A549 (cell line): ENCODE measurements around the gene RAET1E. TPM values are rescaled to one million over a fixed set of nuclear protein-coding genes. Genes with fewer than 3 reads are reported as not detected.

ENCODE experiments used
- ATAC-seq, 2 experiments: fragments of 200-7000 bp in 1 of 2; fragments of >200 bp in 1 of 2; cut with Nextera tagmentation in 1 of 2; cut with Tn5 transposase in 1 of 2; 3 replicates each; pipeline versions ENCODE4 v1.8.0 to v1.9.1; 2018 to 2020; ENCODE audit warnings: mild to moderate bottlenecking in 1 of 2, moderate library complexity in 1 of 2
- CTCF ChIA-PET: fragments of 300-600 bp; sonication (Branson Sonifier 250); formaldehyde crosslinking; extraction: SDS; loops from one replicate; lab custom pipeline; 2021; ENCODE audit warnings: antibody characterized with exemption, inconsistent platforms; lab: Yijun Ruan, JAX
- POLR2A ChIA-PET: fragments of 350-600 bp; formaldehyde crosslinking; extraction: SDS; loops from one replicate; lab custom pipeline; 2021; ENCODE audit warnings: antibody characterized with exemption, inconsistent platforms; lab: Yijun Ruan, JAX
- DNase-seq, 2 experiments: peaks; one replicate each; pipeline versions ENCODE4 v3.0.0 to v3.0.0-alpha.2; 2011 to 2016; ENCODE audit warnings: low read depth in 1 of 2, low spot score in 1 of 2
- FAIRE-seq: peaks from 2 replicates; lab custom pipeline; 2011; peaks lifted over from hg19 to GRCh38; lab: Jason Lieb, UNC
- H3K27ac ChIP-seq, 2 experiments: fragments of >200 bp; sonication (Bioruptor Twin); formaldehyde crosslinking; 3 replicates each; pipeline ENCODE4 v1.5.1; 2016 to 2017
- H3K4me1 ChIP-seq: fragments of >200 bp; sonication (Bioruptor Twin); formaldehyde crosslinking; 3 replicates; pipeline ENCODE4 v1.6.1; 2016
- H3K4me2 ChIP-seq: fragments of >200 bp; sonication (Bioruptor Twin); formaldehyde crosslinking; 3 replicates; pipeline ENCODE4 v1.6.1; 2016
- H3K4me3 ChIP-seq: fragments of >200 bp; sonication (Bioruptor Twin); formaldehyde crosslinking; 3 replicates; pipeline ENCODE4 v1.5.1; 2016
- H3K9me3 ChIP-seq: fragments of >200 bp; sonication (Bioruptor Twin); formaldehyde crosslinking; 3 replicates; pipeline ENCODE4 v1.6.1; 2016
- CEBPB ChIP-seq, 2 experiments: fragments of >200 bp in 1 of 2; sonication (Bioruptor Twin) in 1 of 2; formaldehyde crosslinking in 1 of 2; IDR thresholded peaks; 2 replicates each; pipeline ENCODE4 v1.6.1; 2012 to 2016
- CHD2 ChIP-seq: fragments of 150-350 bp; IDR thresholded peaks from 2 replicates; pipeline ENCODE4 v1.6.1; 2014; ENCODE audit warnings: low read length; ENCODE audit not compliant: partially characterized antibody
- HEYL ChIP-seq: fragments of 250-450 bp; sonication (Bioruptor Pico); IDR thresholded peaks from 2 replicates; pipeline ENCODE4 v1.8.0; 2021; ENCODE audit warnings: mild to moderate bottlenecking, moderate library complexity
- HMGXB4 ChIP-seq: fragments of 250-450 bp; sonication (Bioruptor Pico); IDR thresholded peaks from 2 replicates; pipeline ENCODE4 v1.5.0; 2021; ENCODE audit warnings: mild to moderate bottlenecking, moderate library complexity, borderline replicate concordance
- HOXA7 ChIP-seq: fragments of 250-450 bp; sonication (Bioruptor Pico); IDR thresholded peaks from 2 replicates; pipeline ENCODE4 v1.5.0; 2020; ENCODE audit warnings: mild to moderate bottlenecking, moderate library complexity
- HOXB13 ChIP-seq: fragments of 250-450 bp; sonication (Bioruptor Pico); IDR thresholded peaks from 2 replicates; pipeline ENCODE4 v1.5.0; 2020; ENCODE audit warnings: low read depth, mild to moderate bottlenecking, moderate library complexity
- KDM1A ChIP-seq: fragments of 200-600 bp; sonication (generic); IDR thresholded peaks from 2 replicates; pipeline ENCODE4 v1.6.1; 2016; ENCODE audit warnings: low read depth, mild to moderate bottlenecking
- MAFK ChIP-seq: fragments of 450-650 bp; IDR thresholded peaks from 2 replicates; pipeline ENCODE4 v1.6.1; 2014; ENCODE audit not compliant: partially characterized antibody
- MAX ChIP-seq: IDR thresholded peaks from 2 replicates; pipeline ENCODE4 v1.6.1; 2012
- MAZ ChIP-seq: fragments of 150-350 bp; IDR thresholded peaks from 2 replicates; pipeline ENCODE4 v1.6.1; 2014; ENCODE audit warnings: antibody characterized with exemption, low read depth, low read length, borderline replicate concordance
- MYC ChIP-seq: IDR thresholded peaks from 2 replicates; pipeline ENCODE4 v1.6.1; 2012; ENCODE audit warnings: mild to moderate bottlenecking, inconsistent platforms, low read length, improper control_type of control experiment, borderline replicate concordance
- NFE2L2 ChIP-seq: fragments of 150-350 bp; conservative IDR thresholded peaks from 2 replicates; pipeline ENCODE4 v1.6.1; 2014; ENCODE audit warnings: low read length
- PHF8 ChIP-seq: fragments of 200-600 bp; sonication (generic); IDR thresholded peaks from 2 replicates; pipeline ENCODE4 v1.6.1; 2016; ENCODE audit warnings: low read depth, mild to moderate bottlenecking, antibody characterized with exemption, moderate library complexity, borderline replicate concordance
- POLR2A ChIP-seq: IDR thresholded peaks from 2 replicates; pipeline ENCODE4 v1.6.1; 2012; ENCODE audit warnings: mild to moderate bottlenecking, low read length
- RAD21 ChIP-seq, 2 experiments: fragments of >200 bp in 1 of 2; sonication (Bioruptor Twin) in 1 of 2; formaldehyde crosslinking in 1 of 2; IDR thresholded peaks in 1 of 2; conservative IDR thresholded peaks in 1 of 2; 2 replicates in 1 of 2; 3 replicates in 1 of 2; pipeline ENCODE4 v1.6.1; 2012 to 2018; ENCODE audit warnings: inconsistent platforms in 1 of 2
- RARB ChIP-seq: fragments of 250-450 bp; sonication (Bioruptor Pico); IDR thresholded peaks from 2 replicates; pipeline ENCODE4 v1.8.0; 2021; ENCODE audit warnings: mild to moderate bottlenecking, moderate library complexity
- RCOR1 ChIP-seq: fragments of 150-350 bp; IDR thresholded peaks from 2 replicates; pipeline ENCODE4 v1.6.1; 2014; ENCODE audit warnings: antibody characterized with exemption, low read length, low read depth
- REST ChIP-seq: fragments of 200-600 bp; sonication (generic); IDR thresholded peaks from 2 replicates; pipeline ENCODE4 v1.6.1; 2016; ENCODE audit warnings: antibody characterized with exemption, mild to moderate bottlenecking, moderate library complexity
- RNF2 ChIP-seq: fragments of 200-600 bp; sonication (generic); IDR thresholded peaks from 2 replicates; pipeline ENCODE4 v1.6.1; 2016; ENCODE audit warnings: low read depth, mild to moderate bottlenecking, antibody characterized with exemption, moderate library complexity, borderline replicate concordance
- TP53 ChIP-seq: fragments of 250-450 bp; sonication (Bioruptor Pico); IDR thresholded peaks from 2 replicates; pipeline ENCODE4 v1.5.0; 2021; ENCODE audit warnings: mild to moderate bottlenecking, moderate library complexity
- ZSCAN20 ChIP-seq: fragments of 250-450 bp; sonication (Bioruptor Pico); IDR thresholded peaks from 2 replicates; pipeline ENCODE4 v1.8.0; 2022; ENCODE audit warnings: mild to moderate bottlenecking, moderate library complexity
- WGBS: methylation state at CpG from one replicate; pipeline ENCODE4 v1.1.6; 2017; ENCODE audit errors: missing lambda C conversion rate; 5-methylcytosine and 5-hydroxymethylcytosine counted together
- polyA plus RNA-seq, 4 experiments: library from polyadenylated mRNA; depleted of rRNA in 3 of 4; stranded (reverse); fragments of >200 nt; fragmentation: RNase III in 1 of 4; extraction: RNeasy Plus Mini Kit Qiagen cat#74134 plus additional on column Dnase treatment in 1 of 4; gene quantifications; 2 replicates in 3 of 4; 3 replicates in 1 of 4; pipeline ENCODE4 v1.2.3, GENCODE V29; 2011 to 2017
- TF ChIP-seq, protein P1 (sequence below): IDR thresholded peaks from 2 replicates; pipeline ENCODE4 v1.6.1; 2012; ENCODE audit warnings: low read depth, borderline replicate concordance
- TF ChIP-seq, protein P2 (sequence below): fragments of 150-350 bp; IDR thresholded peaks from 2 replicates; pipeline ENCODE4 v1.6.1; 2014; ENCODE audit warnings: low read depth, mild to moderate bottlenecking, low read length

RAET1E gene
- polyA plus RNA-seq, 2 of the 4 experiments (the other 2 are of a cell fraction) = 2.8 to 4.5 TPM

DNA sequence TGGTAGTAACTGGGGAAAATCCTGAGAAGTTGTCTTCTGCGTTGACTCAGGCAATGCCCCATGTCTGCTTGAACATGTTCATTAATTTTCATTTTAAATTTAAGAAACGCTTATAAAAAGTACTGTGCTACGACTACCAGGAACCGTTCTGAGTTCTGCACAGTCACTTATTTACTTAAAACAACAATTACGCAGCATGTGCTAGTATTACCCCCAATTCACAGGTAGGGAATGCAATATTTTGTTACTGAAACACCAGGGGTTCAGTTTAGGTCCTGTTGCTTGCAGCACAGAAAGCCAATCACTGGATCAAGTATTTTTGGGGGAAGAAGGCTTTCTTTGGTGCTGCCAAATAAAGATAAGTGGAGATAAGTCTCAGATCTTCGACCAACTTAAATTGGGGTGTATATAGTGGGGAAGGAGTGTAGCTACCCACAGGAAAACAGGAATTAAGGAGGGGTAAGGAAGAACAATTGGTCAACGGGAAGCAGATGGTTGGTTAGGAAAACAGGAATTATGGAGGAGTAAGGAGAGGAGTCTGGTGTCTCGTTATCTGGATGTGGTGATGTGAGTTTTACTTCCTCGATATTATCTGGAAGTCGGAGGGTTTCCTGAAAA, 28.5 kb downstream of the RAET1E start:
- DNase-seq (no peak), ATAC-seq (no peak), FAIRE-seq (no peak)
- Histone ChIP-seq H3K27ac (peak overlapping the region in 1 of 2 experiments; percentile 58; a peak in 2 of 6 replicates), H3K4me3 (no peak overlapping the region), H3K9me3 (peaks cover 11% of the 10 kb centered on the region; the same call in 1 of the 3 replicates), H3K4me2 (no peak overlapping the region), H3K4me1 (peaks cover 23% of the 10 kb centered on the region; the same call in 2 of the 3 replicates)
- WGBS = 87% methylated on average over 10 of the region's 10 CpGs
- ChIA-PET POLR2A (no interaction called here), CTCF (interaction anchor here (1.0 to 1.3 kb wide), 2 partner anchors 26 to 56 kb away, joined by 3 to 5 read pairs; no protein-coding TSS in a partner anchor)
- TF ChIP-seq MAZ (no peak), CEBPB (IDR thresholded peaks at IDR 0.05) (no peak), MAX (no peak), POLR2A (no peak), KDM1A (no peak), RARB (CRISPR knock-in tag) (no peak), TP53 (CRISPR knock-in tag) (no peak), HEYL (CRISPR knock-in tag) (no peak), RAD21 (conservative IDR thresholded peaks at IDR 0.05 in 1 of 2, IDR thresholded peaks at IDR 0.05 in 1 of 2) (no peak), ZSCAN20 (CRISPR knock-in tag) (no peak), PHF8 (no peak), HMGXB4 (CRISPR knock-in tag) (no peak)

DNA sequence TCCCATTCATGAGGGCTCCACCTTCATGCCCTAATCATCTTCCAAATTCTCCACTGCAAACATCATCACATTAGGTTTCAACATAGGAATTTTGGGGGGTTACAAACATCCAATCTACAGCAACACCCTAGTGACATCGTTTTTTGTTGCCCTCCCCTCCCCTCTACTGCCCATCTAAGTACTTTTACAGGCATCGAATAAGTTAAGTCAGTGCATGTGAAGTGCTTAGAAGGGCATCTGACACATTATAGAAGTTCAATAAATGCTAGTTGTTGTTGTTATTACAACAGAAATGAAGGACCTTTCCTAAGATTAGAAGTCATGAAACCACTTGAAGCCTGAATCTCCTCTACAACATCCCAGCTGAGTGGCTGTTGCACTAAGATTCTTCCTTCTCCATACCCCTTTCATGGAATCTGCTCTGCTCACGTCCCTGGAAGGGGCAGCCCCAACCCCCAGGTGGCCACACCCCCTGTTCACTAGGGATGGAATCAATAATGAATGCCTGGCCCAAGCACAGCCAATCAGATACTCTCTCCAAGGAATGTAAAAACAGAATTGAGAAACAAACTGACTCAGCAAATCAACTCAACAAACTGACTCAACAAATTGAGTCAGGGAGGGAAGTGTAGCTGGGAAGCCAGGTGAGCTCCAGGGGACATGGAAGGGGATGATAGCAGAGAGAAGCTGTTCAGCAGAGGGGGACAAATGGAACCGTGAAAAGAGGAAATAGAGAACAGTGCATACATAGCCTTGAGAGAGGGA, 29.9 kb downstream of the RAET1E start:
- H3K4me2 ChIP-seq = peak overlapping the region; percentile 19; the same call in 1 of the 3 replicates
- peaks cover 23% of the 10 kb centered on the region; the same call in 2 of the 3 replicates for H3K4me1 ChIP-seq
- CTCF ChIA-PET = interaction anchor here (1.3 to 5.0 kb wide), 3 partner anchors 27 to 33 kb away, joined by 5 to 51 read pairs (median 6); no protein-coding TSS in a partner anchor
- TF ChIP-seq, protein P1, sequence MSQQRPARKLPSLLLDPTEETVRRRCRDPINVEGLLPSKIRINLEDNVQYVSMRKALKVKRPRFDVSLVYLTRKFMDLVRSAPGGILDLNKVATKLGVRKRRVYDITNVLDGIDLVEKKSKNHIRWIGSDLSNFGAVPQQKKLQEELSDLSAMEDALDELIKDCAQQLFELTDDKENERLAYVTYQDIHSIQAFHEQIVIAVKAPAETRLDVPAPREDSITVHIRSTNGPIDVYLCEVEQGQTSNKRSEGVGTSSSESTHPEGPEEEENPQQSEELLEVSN = no peak
- TF ChIP-seq RARB (CRISPR knock-in tag) (no peak), HEYL (CRISPR knock-in tag) (no peak), CHD2 (no peak), MAFK (peak; percentile 96), RNF2 (no peak), RCOR1 (no peak), TP53 (CRISPR knock-in tag) (no peak), HOXB13 (no peak), RAD21 (conservative IDR thresholded peaks at IDR 0.05 in 1 of 2, IDR thresholded peaks at IDR 0.05 in 1 of 2) (no peak), NFE2L2 (0 out of 2 replicates have a peak, but pooled peaks have one; percentile 9), REST (no peak), MAZ (no peak), MYC (no peak), HOXA7 (CRISPR knock-in tag) (no peak)
- TF ChIP-seq, protein P2, sequence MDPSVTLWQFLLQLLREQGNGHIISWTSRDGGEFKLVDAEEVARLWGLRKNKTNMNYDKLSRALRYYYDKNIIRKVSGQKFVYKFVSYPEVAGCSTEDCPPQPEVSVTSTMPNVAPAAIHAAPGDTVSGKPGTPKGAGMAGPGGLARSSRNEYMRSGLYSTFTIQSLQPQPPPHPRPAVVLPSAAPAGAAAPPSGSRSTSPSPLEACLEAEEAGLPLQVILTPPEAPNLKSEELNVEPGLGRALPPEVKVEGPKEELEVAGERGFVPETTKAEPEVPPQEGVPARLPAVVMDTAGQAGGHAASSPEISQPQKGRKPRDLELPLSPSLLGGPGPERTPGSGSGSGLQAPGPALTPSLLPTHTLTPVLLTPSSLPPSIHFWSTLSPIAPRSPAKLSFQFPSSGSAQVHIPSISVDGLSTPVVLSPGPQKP = no peak
- TF ChIP-seq, all 56 proteins: peak for 2
- Histone ChIP-seq H3K4me3 (no peak overlapping the region), H3K9me3 (peaks cover 11% of the 10 kb centered on the region; the same call in 1 of the 3 replicates), H3K27ac (peak overlapping the region; percentile 32 to 58; a peak in 4 of 6 replicates)
- no peak for ATAC-seq
- no peak for FAIRE-seq
- POLR2A ChIA-PET = no interaction called here
- WGBS = 45% methylated on average over 4 of the region's 4 CpGs
- DNase-seq = no peak
